ENCODE results near the gene RFC3.

RFC3 gene

DNA sequence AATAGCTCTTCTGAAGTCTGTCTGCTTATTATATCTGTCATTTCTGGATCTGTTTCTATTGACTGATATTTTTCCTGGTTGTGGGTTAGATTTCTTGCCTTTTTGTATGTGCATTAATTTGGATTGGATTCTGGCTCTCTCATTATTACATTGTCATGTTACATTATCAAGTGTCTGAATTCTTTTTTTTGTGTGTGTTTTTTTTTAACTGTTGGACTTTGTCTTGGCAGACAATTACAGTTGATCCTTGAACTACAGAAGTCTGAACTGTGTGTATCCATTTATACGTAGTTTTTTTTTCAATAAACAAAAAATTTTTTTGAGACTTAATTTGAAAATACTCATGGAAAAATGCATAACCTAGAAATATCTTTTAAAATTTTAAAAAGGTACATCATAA is 22.5 kb downstream of the RFC3 start:
- H3K36me3 ChIP-seq (ENCODE audit: control insufficient read depth, insufficient read depth, low read length) = peaks cover 12% of the 10 kb centered on the region
- H3K4me1 ChIP-seq (ENCODE audit: control insufficient read depth, insufficient read depth, low read length) = no peaks in the 10 kb centered on the region
- no CpG with 5 or more reads among the region's 1 CpG for WGBS, 2 experiments
- H3K4me3 ChIP-seq (ENCODE audit: insufficient read depth, low read depth, low read length) = no peak overlapping the region
- no peaks in the 10 kb centered on the region for H3K27me3 ChIP-seq (ENCODE audit: control insufficient read depth, insufficient read depth, low read length, poor library complexity, severe bottlenecking)
- no peaks in the 10 kb centered on the region for H3K9me3 ChIP-seq (ENCODE audit: control insufficient read depth, low read length)
- H3K27ac ChIP-seq (ENCODE audit: insufficient read depth, low read depth, low read length, poor library complexity, severe bottlenecking) = no peak overlapping the region

DNA sequence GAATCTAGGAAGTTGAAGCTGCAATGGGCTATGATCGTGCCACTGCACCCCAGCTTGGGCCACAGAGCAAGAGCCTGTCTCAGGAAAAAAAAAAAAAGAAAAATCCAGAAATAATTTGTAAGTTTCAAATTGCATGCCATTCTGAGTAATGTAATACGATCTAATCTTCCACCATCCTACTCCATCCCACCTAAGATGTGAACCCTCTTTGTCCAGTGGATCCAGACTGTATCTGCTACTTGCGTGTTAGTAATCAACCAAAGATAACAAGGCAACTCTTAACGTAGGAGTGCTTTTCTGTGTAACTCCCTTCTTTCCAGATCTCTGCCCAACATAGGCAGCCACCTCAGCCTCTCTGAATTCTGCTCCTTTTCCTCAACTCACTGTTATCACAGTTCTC is 24.3 kb downstream of the RFC3 start:
- 93 to 95% methylated on average over 4 of the region's 4 CpGs for WGBS, 2 experiments
- Histone ChIP-seq H3K4me1 (ENCODE audit: control insufficient read depth, insufficient read depth, low read length) (no peaks in the 10 kb centered on the region), H3K36me3 (ENCODE audit: control insufficient read depth, insufficient read depth, low read length) (peaks cover 10% of the 10 kb centered on the region), H3K9me3 (ENCODE audit: control insufficient read depth, low read length) (no peaks in the 10 kb centered on the region), H3K4me3 (ENCODE audit: insufficient read depth, low read depth, low read length) (no peak overlapping the region), H3K27me3 (ENCODE audit: control insufficient read depth, insufficient read depth, low read length, poor library complexity, severe bottlenecking) (no peaks in the 10 kb centered on the region), H3K27ac (ENCODE audit: insufficient read depth, low read depth, low read length, poor library complexity, severe bottlenecking) (no peak overlapping the region)

DNA sequence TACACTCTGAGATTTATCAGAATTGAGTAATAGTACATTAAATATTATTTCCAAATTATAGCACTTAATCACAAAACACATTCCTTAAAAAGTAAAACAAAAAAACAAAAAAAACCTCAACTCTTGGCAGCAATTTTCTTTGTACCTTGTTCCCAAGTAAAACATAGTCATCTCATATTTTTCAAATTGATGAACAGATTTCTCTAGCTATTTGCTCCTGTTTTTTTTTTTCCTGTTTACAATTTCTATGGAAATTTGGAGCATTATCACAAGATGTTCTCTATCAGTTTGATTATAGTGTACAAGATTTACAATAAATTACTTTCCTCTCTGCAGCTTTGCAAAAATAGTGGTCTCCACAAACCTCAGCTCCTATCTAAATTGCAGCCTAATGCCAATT is 25.0 kb downstream of the RFC3 start:
- Histone ChIP-seq H3K27ac (ENCODE audit: insufficient read depth, low read depth, low read length, poor library complexity, severe bottlenecking) (no peak overlapping the region), H3K36me3 (ENCODE audit: control insufficient read depth, insufficient read depth, low read length) (peaks cover 8% of the 10 kb centered on the region), H3K27me3 (ENCODE audit: control insufficient read depth, insufficient read depth, low read length, poor library complexity, severe bottlenecking) (no peaks in the 10 kb centered on the region), H3K4me3 (ENCODE audit: insufficient read depth, low read depth, low read length) (no peak overlapping the region), H3K9me3 (ENCODE audit: control insufficient read depth, low read length) (no peaks in the 10 kb centered on the region), H3K4me1 (ENCODE audit: control insufficient read depth, insufficient read depth, low read length) (no peaks in the 10 kb centered on the region)

DNA sequence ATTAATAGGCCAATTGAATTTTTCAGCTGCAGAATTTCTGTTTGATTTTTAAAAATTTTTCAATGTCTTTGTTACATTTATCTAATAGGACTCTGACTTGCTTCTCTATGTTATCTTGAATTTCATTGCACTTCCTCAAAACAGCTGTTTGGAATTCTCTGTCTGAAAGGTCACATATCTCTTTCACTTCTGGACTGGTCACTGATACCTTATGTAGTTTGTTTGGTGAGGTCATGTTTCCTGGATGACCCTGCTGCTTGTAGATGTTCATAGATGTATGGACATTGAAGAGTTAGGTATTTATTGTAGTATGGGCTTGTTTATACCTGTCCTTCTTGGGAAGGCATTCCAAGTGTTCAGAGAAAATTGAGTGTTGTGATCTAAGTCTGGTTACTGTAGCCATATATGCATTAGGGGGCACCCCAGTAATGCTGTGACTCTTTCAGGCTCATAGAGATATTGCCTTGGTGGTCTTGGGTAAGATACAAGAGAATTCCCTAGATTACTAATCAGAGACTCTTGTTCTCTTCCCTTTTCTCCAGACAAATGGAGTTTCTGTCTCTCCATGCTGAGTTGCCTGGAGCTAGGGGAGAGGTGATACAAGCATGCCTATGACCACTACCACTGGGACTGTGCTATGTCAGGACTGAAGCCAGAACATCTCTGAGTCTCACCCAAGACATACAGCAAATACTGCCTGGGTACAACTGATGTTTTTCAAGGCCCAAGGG is 27.8 kb downstream of the RFC3 start:
- no peak overlapping the region for H3K4me3 ChIP-seq (ENCODE audit: insufficient read depth, low read depth, low read length)
- H3K27me3 ChIP-seq (ENCODE audit: control insufficient read depth, insufficient read depth, low read length, poor library complexity, severe bottlenecking) = no peaks in the 10 kb centered on the region
- H3K27ac ChIP-seq (ENCODE audit: insufficient read depth, low read depth, low read length, poor library complexity, severe bottlenecking) = no peak overlapping the region
- H3K36me3 ChIP-seq (ENCODE audit: control insufficient read depth, insufficient read depth, low read length) = peaks cover 3% of the 10 kb centered on the region
- H3K4me1 ChIP-seq (ENCODE audit: control insufficient read depth, insufficient read depth, low read length) = no peaks in the 10 kb centered on the region
- no peaks in the 10 kb centered on the region for H3K9me3 ChIP-seq (ENCODE audit: control insufficient read depth, low read length)

DNA sequence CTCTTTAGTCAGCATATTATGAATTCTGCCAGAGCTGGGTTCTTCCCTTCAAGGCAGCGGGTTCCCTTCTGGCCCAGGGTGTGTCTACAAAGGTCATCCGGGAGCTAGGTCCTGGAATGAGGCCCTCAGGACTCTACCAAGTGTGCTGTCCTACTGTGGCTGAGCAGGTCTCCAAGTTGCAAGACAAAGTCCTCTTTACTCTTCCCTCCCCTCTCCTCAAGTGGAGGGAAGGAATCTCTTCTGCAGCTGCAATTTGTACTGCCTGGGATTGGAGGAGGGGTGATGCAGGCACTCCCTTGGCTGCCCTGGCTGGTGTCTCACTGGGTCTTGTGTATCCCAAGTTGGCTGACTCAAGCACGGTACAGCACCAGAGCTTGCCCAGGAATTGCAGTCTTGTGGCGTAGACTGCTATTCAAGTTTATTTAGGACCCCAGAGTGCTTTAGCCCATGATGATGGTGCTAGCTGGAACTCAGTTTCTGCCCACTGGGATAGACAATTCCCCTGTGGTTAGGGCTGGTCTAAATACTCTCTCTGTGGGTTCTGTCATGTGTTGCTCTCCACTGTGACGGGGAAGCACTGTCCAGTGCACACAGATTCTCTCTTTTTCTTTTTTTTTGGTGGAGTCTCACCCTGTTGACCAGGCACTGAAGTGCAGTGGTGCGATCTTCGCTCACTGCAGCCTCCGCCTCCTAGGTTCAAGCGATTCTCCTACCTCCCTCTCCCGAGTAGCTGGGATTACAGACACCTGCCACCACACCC is 28.5 kb downstream of the RFC3 start:
- WGBS, 2 experiments = 95 to 96% methylated on average over 10 of the region's 10 CpGs
- Histone ChIP-seq H3K4me3 (ENCODE audit: insufficient read depth, low read depth, low read length) (no peak overlapping the region), H3K9me3 (ENCODE audit: control insufficient read depth, low read length) (no peaks in the 10 kb centered on the region), H3K27ac (ENCODE audit: insufficient read depth, low read depth, low read length, poor library complexity, severe bottlenecking) (no peak overlapping the region), H3K36me3 (ENCODE audit: control insufficient read depth, insufficient read depth, low read length) (peaks cover 3% of the 10 kb centered on the region), H3K27me3 (ENCODE audit: control insufficient read depth, insufficient read depth, low read length, poor library complexity, severe bottlenecking) (no peaks in the 10 kb centered on the region), H3K4me1 (ENCODE audit: control insufficient read depth, insufficient read depth, low read length) (no peaks in the 10 kb centered on the region)

DNA sequence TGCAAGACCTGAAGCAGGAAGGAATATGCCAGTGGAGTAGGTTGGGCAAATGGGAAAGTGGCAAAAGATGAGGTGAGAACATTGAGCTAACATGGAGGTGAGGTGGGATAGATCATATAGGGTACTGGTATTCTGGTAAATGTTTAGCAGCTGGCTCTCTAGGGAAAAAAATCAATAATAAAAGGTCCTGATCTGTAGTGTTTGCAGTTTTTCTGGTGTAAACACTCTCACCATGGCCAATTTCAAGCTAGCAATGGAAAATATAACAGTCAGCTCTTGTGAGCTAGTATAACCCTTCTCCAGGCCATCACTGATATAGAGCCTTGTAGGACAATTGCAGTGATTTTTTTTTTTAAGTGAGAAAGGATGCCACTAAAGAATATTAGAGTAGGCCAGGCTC is 31.3 kb downstream of the RFC3 start:
- Histone ChIP-seq H3K27me3 (ENCODE audit: control insufficient read depth, insufficient read depth, low read length, poor library complexity, severe bottlenecking) (no peaks in the 10 kb centered on the region), H3K4me1 (ENCODE audit: control insufficient read depth, insufficient read depth, low read length) (no peaks in the 10 kb centered on the region), H3K36me3 (ENCODE audit: control insufficient read depth, insufficient read depth, low read length) (no peaks in the 10 kb centered on the region), H3K27ac (ENCODE audit: insufficient read depth, low read depth, low read length, poor library complexity, severe bottlenecking) (no peak overlapping the region), H3K4me3 (ENCODE audit: insufficient read depth, low read depth, low read length) (no peak overlapping the region), H3K9me3 (ENCODE audit: control insufficient read depth, low read length) (no peaks in the 10 kb centered on the region)

DNA sequence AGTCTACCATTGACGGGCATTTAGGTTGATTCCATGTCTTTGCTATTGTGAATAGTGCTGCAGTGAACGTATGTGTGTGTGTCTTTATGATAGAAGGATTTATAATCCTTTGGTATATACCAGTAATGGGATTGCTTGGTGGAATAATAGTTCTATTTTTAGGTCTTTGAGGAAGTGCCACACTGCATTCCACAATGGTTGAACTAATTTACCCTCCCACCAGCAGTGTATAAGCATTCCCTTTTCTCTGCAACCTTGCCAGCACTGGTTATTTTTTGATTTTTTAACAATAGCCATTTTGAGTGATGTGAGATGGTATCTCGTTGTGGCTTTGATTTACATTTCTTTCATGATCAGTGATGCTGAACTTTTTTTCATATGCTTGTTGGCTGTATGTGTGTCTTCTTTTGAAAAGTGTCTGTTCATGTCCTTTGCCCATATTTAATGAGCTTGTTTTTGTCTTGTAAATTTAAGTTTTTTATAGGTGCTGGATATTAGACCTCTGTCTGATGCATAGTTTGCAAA is 37.5 kb downstream of the RFC3 start:
- no peaks in the 10 kb centered on the region for H3K27me3 ChIP-seq (ENCODE audit: control insufficient read depth, insufficient read depth, low read length, poor library complexity, severe bottlenecking)
- WGBS, 2 experiments = 88% methylated on average over 3 of the region's 3 CpGs
- no peak overlapping the region for H3K27ac ChIP-seq (ENCODE audit: insufficient read depth, low read depth, low read length, poor library complexity, severe bottlenecking)
- H3K9me3 ChIP-seq (ENCODE audit: control insufficient read depth, low read length) = no peaks in the 10 kb centered on the region
- no peak overlapping the region for H3K4me3 ChIP-seq (ENCODE audit: insufficient read depth, low read depth, low read length)
- H3K36me3 ChIP-seq (ENCODE audit: control insufficient read depth, insufficient read depth, low read length) = no peaks in the 10 kb centered on the region
- no peaks in the 10 kb centered on the region for H3K4me1 ChIP-seq (ENCODE audit: control insufficient read depth, insufficient read depth, low read length)

DNA sequence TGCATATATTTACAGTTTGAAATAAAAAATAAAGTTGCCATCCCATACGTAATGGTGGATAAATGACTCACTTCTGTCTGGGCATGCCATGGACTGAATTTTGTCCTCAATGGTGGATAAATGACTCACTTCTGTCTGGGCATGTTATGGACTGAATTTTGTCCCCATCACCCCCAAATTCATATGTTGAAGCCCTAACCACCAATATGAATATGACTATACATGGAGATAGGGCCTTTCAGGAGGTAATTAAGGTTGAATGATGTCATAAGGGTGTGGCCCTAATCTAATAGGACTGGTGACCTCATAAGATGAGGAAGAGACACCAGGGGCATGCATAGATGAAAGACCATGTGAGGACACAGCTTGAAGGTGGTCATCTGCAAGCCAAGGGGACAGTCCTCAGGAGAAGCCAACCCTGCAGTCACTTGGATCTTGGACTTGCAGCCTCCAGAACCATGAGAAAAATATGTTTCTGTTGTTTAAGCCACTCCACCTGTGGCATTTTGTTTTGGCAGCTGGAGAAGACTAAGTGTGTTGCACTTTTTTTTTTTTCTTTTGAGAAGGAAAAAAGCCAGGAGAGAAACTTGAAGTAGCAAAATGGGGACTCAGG is 41.8 kb downstream of the RFC3 start:
- no peaks in the 10 kb centered on the region for H3K9me3 ChIP-seq (ENCODE audit: control insufficient read depth, low read length)
- no peaks in the 10 kb centered on the region for H3K4me1 ChIP-seq (ENCODE audit: control insufficient read depth, insufficient read depth, low read length)
- H3K4me3 ChIP-seq (ENCODE audit: insufficient read depth, low read depth, low read length) = no peak overlapping the region
- no peaks in the 10 kb centered on the region for H3K27me3 ChIP-seq (ENCODE audit: control insufficient read depth, insufficient read depth, low read length, poor library complexity, severe bottlenecking)
- no peak overlapping the region for H3K27ac ChIP-seq (ENCODE audit: insufficient read depth, low read depth, low read length, poor library complexity, severe bottlenecking)
- H3K36me3 ChIP-seq (ENCODE audit: control insufficient read depth, insufficient read depth, low read length) = no peaks in the 10 kb centered on the region
- 100% methylated on average over 1 of the region's 1 CpG for WGBS, 2 experiments

DNA sequence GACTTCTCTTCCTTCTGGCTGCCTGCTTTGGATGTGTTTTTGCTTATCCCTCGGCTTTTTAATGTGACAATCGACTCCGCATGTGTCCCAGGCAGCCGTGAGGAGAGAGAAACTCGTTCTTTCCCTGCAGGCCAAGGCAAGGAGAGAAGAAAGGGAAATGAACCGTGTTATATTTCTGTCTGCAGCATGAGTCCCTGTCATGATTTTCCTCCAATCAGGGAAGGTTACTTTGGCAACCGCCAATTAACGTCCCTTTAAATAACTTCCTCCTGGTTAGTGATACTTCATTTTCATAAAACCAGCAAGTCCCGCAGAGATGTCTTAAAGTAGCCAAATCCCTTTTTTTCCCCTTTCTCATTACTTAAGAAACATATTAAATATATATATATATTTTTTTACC is 42.6 kb downstream of the RFC3 start:
- Histone ChIP-seq H3K27me3 (ENCODE audit: control insufficient read depth, insufficient read depth, low read length, poor library complexity, severe bottlenecking) (no peaks in the 10 kb centered on the region), H3K27ac (ENCODE audit: insufficient read depth, low read depth, low read length, poor library complexity, severe bottlenecking) (no peak overlapping the region), H3K4me1 (ENCODE audit: control insufficient read depth, insufficient read depth, low read length) (no peaks in the 10 kb centered on the region), H3K9me3 (ENCODE audit: control insufficient read depth, low read length) (no peaks in the 10 kb centered on the region), H3K4me3 (ENCODE audit: insufficient read depth, low read depth, low read length) (no peak overlapping the region), H3K36me3 (ENCODE audit: control insufficient read depth, insufficient read depth, low read length) (no peaks in the 10 kb centered on the region)
- 86 to 92% methylated on average over 9 of the region's 9 CpGs for WGBS, 2 experiments

DNA sequence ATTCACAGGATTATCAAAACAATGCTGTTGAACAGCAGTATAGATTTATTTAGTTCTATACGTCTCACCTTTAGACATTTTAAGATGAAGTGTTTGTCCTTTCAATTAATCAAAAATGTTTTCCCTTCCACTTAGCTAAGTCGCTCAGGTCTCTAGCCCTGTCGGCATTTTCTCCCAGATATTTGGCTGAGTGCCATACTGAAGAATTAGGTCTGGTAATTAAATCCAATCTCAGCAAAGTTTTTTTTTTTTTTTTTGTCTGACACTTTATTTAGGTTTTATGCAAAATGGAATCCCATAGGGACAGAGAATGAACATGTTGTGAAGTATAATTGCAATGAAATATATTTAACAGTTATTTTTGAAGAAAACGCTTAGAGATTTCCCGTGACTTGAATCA is 44.1 kb downstream of the RFC3 start:
- Histone ChIP-seq H3K4me1 (ENCODE audit: control insufficient read depth, insufficient read depth, low read length) (no peaks in the 10 kb centered on the region), H3K27me3 (ENCODE audit: control insufficient read depth, insufficient read depth, low read length, poor library complexity, severe bottlenecking) (no peaks in the 10 kb centered on the region), H3K36me3 (ENCODE audit: control insufficient read depth, insufficient read depth, low read length) (no peaks in the 10 kb centered on the region), H3K4me3 (ENCODE audit: insufficient read depth, low read depth, low read length) (no peak overlapping the region), H3K27ac (ENCODE audit: insufficient read depth, low read depth, low read length, poor library complexity, severe bottlenecking) (no peak overlapping the region), H3K9me3 (ENCODE audit: control insufficient read depth, low read length) (no peaks in the 10 kb centered on the region)
- WGBS, 2 experiments = 92 to 95% methylated on average over 4 of the region's 5 CpGs

Measured in ectodermal cell (in vitro differentiated cells).